ENCODE results near the gene ZBED3. TPM values are rescaled to one million over a fixed set of nuclear protein-coding genes. Genes with fewer than 3 reads are reported as not detected.

Gene ZBED3
- total RNA-seq, 2 experiments from 2014 or later: 0.45 to 0.85 TPM

- CTCF ChIA-PET: no interaction called here
- no peak for DNase-seq
- no peak overlapping the region for H3K27ac Mint-ChIP-seq
- no peaks in the 10 kb centered on the region for H3K36me3 Mint-ChIP-seq (ENCODE audit: low read depth)
- H3K27me3 Mint-ChIP-seq: peaks cover 20% of the 10 kb centered on the region
- H3K4me1 Mint-ChIP-seq: peaks cover 7% of the 10 kb centered on the region
- POLR2A ChIA-PET: no interaction called here
- no peaks in the 10 kb centered on the region for H3K9me3 Mint-ChIP-seq
- H3K4me3 Mint-ChIP-seq: no peak overlapping the region
Observed at GRCh38 chr5:77022511-77023417, 64.3 kb downstream of the ZBED3 start.

Other genes starting within 250 kb of the ZBED3 start
- 1 to 10 TPM; 2.5 to 2.6 TPM for gene S100Z, start 237.3 kb downstream of the ZBED3 start, total RNA-seq
- gene CRHBP, start 134.2 kb downstream of the ZBED3 start, total RNA-seq: under 1 TPM; 0.10 to 0.43 TPM
- 10 to 100 TPM; 26.4 to 28.6 TPM for gene AGGF1, start 56.9 kb downstream of the ZBED3 start, total RNA-seq
- gene PDE8B, start 123.4 kb upstream of the ZBED3 start, total RNA-seq: under 1 TPM in 1 of 2 experiments, not detected in 1; 0.05 TPM

Data from activated CD4-positive, alpha-beta memory T cell treated with anti-CD3 and anti-CD28 coated beads, Interleukin-2, amount 10 ng/mL, durations not matched to agents 7 days and 5 days (primary cell).